Small intestine (tissue), 7 donors: ENCODE data around the gene UMODL1. TPM values are rescaled to one million over a fixed set of nuclear protein-coding genes. Genes with fewer than 3 reads are reported as not detected.

Source experiments
- DNase-seq, 2 donors: peaks; one replicate each; pipeline versions ENCODE4 v3.0.0 to v3.0.0-alpha.2; 2013
- FAIRE-seq: peaks from 2 replicates; lab custom pipeline; 2012; peaks lifted over from hg19 to GRCh38; lab: Jason Lieb, UNC
- H3K27ac ChIP-seq, 3 donors: one replicate each; pipeline ENCODE4 v1.5.1; 2013; ENCODE audit warnings: low read length in 2 of 3, mild to moderate bottlenecking in 2 of 3, control low read depth in 1 of 3, inconsistent platforms in 1 of 3, low read depth in 1 of 3, moderate library complexity in 1 of 3
- H3K27me3 ChIP-seq, 3 donors: one replicate each; pipeline ENCODE4 v1.6.1; 2013; ENCODE audit warnings: low read length in 3 of 3, inconsistent platforms in 1 of 3; ENCODE audit not compliant: control insufficient read depth in 3 of 3, insufficient read depth in 3 of 3
- H3K36me3 ChIP-seq, 3 donors: one replicate each; pipeline ENCODE4 v1.6.1; 2013; ENCODE audit warnings: low read length in 3 of 3, inconsistent platforms in 1 of 3, low read depth in 1 of 3, mild to moderate bottlenecking in 1 of 3, moderate library complexity in 1 of 3; ENCODE audit not compliant: control insufficient read depth in 3 of 3, insufficient read depth in 2 of 3
- H3K4me1 ChIP-seq, 3 donors: one replicate each; pipeline ENCODE4 v1.6.1; 2013; ENCODE audit warnings: low read length in 2 of 3, inconsistent platforms in 1 of 3, low read depth in 1 of 3, mild to moderate bottlenecking in 1 of 3, moderate library complexity in 1 of 3; ENCODE audit not compliant: control insufficient read depth in 3 of 3, insufficient read depth in 2 of 3
- H3K4me3 ChIP-seq, 3 donors: one replicate each; pipeline ENCODE4 v1.5.1; 2013; ENCODE audit warnings: low read length in 3 of 3, control low read depth in 1 of 3, inconsistent platforms in 1 of 3, low read depth in 1 of 3, mild to moderate bottlenecking in 1 of 3, moderate library complexity in 1 of 3
- H3K9me3 ChIP-seq, 2 donors: one replicate each; pipeline ENCODE4 v1.6.1; 2013; ENCODE audit warnings: low read depth in 1 of 2, low read length in 1 of 2; ENCODE audit not compliant: control insufficient read depth in 2 of 2, insufficient read depth in 1 of 2
- WGBS, 3 donors: extraction: QIAGEN DNeasy Blood & Tissue Kit; methylation state at CpG; one replicate each; pipeline ENCODE4 v1.1.7; 2013; 5-methylcytosine and 5-hydroxymethylcytosine counted together
- polyA plus RNA-seq, 4 donors: library from polyadenylated mRNA; stranded (reverse) in 3 of 4; unstranded in 1 of 4; fragments of 200-250 nt in 3 of 4; fragments of 120-200 nt in 1 of 4; gene quantifications; one replicate each; pipeline versions ENCODE4 v1.2.1 to v1.2.3, GENCODE V29; 2013
- donor health status: healthy with polysubstance abuse.
- donor health status: control.
- donor health status: control.
- donor health status: Bipolar disorder and iron deficiency.
- donor health status: healthy.

Gene UMODL1
- polyA plus RNA-seq, 4 donors, result 0.43 to 0.67 (median 0.44) TPM; not detected in 1

DNA sequence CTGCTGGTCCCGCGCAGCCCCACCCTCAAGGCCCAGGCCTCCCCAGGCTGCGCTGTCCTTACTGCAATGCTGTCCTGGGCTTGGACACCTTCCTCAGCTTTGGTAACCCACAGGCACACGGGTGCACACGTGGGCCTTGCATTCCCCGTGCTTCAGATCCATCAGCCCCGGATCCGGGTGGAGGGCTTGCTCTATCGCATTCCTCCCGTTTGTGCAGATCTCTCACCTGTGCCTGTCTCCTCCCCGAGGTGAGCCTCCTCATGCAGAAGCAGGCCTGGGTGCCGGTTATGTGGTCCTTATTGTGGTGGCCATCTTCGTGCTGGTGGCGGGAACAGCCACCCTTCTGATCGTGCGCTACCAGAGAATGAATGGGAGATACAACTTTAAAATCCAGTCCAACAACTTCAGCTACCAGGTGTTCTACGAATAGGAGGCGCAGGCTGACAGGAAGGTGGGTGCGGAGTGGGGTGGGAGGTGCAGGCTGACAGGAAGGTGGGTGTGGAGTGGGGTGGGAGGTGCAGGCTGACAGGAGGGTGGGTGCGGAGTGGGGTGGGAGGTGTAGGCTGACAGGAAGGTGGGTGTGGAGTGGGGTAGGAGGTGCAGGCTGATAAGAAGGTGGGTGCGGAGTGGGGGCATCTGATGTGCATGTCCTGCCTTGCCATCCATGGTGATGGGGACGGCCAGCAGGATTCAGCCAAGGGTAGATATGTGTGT lies 66.2 kb downstream of the UMODL1 start:
- WGBS, 3 donors, result 81 to 85% (median 85%) methylated on average over 22 of the region's 22 CpGs
- H3K27ac ChIP-seq, result no peak overlapping the region
- H3K4me1 ChIP-seq, result no peaks in the 10 kb centered on the region
- no peak for FAIRE-seq
- H3K27me3 ChIP-seq, result peaks cover 0 to 2% (median 0%) of the 10 kb centered on the region in 3 donors
- H3K4me3 ChIP-seq, result no peak overlapping the region
- H3K36me3 ChIP-seq, result no peaks in the 10 kb centered on the region
- DNase-seq, result no peak
- H3K9me3 ChIP-seq, result no peaks in the 10 kb centered on the region

DNA sequence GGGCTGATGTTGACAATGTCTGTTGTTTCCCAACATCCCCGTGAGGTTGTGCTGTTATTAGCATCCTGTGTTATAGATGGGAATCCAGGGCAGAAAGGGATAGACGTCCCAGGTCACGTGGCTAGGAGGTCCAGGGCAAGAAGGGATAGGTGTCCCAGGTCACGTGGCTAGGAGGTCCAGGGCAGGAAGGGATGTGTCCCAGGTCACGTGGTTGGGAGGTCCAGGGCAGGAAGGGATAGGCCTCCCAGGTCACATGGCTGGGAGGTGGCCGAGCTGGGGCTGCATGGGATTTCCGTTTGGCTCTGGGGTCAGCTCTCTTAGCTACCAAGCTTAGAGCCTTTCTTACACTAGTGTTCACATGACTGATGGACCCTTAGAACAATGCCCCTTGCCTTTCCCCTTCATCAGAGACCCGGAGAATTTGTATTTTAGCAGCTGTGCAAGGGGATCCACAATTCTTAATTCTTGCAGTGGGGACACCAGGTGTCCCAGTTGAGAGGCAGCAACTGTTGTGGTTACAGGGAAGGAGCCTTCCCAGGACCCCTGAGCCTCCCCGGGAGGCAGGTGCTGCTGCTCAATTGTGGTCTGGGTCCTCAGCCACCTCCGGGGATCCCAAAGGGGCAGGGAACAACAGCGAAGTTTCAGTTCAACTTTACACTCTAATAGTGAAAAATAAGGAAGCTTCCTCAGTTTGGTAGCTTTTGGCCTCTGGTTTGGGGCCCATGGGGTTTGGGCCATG lies 69.2 kb downstream of the UMODL1 start:
- 73 to 82% (median 78%) methylated on average over 11 of the region's 11 CpGs for WGBS, 3 donors
- no peaks in the 10 kb centered on the region for H3K36me3 ChIP-seq
- no peaks in the 10 kb centered on the region for H3K9me3 ChIP-seq
- H3K4me3 ChIP-seq, result no peak overlapping the region
- H3K27me3 ChIP-seq, result peaks cover 0 to 2% (median 0%) of the 10 kb centered on the region in 3 donors
- no peak for FAIRE-seq
- no peaks in the 10 kb centered on the region for H3K4me1 ChIP-seq
- no peak for DNase-seq
- no peak overlapping the region for H3K27ac ChIP-seq

DNA sequence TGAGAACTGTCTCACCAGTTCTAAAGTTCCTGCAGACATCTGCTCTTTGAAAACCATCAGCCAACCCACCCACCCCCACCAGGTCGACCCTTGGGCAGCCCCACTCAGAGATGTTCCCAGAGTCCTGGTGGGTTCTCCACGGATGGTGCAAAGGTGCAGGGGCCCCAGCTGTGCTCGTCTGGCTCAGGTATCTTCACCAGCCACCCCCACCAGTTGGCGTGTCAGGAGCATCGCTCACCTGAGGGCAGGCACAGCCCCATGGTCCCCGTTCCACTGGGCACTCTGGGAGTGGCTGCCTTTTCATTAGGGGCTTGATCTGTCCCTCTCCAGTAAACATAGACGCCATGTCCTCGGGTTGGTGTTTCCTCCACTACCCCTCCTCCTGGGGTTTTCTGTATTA lies 70.5 kb downstream of the UMODL1 start:
- FAIRE-seq, result no peak
- DNase-seq, result no peak
- H3K4me1 ChIP-seq, result no peaks in the 10 kb centered on the region

DNA sequence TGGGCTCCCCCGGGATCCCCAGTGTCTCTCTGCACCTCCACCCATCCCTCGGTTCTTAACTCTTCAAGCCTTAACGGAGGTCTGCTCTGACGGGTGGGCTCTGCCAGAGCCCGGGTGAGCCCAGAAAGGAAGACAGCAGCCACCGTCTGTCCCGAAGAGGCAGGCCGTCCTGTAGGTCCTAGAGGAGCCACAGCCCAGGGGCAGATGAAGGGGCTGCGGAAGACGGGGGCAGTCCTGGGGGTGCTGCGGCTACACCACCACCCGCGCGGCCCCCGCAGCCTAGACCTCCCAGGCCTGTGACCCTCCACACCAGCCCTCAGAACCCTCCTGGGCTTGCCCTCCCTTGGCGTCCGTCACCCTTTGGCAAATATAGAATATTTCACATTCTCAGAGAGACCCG lies 71.0 kb downstream of the UMODL1 start:
- Histone ChIP-seq H3K27ac (no peak overlapping the region), H3K4me3 (no peak overlapping the region), H3K36me3 (no peaks in the 10 kb centered on the region), H3K9me3 (no peaks in the 10 kb centered on the region), H3K27me3 (peaks cover 0 to 2% (median 0%) of the 10 kb centered on the region in 3 donors), H3K4me1 (no peaks in the 10 kb centered on the region)
- FAIRE-seq, result no peak
- WGBS, 3 donors, result 82 to 93% (median 86%) methylated on average over 18 of the region's 18 CpGs
- no peak for DNase-seq

More for the DNA sequence above, 70.5 kb downstream of the UMODL1 start:
- no peak overlapping the region for H3K4me3 ChIP-seq
- no peaks in the 10 kb centered on the region for H3K9me3 ChIP-seq
- H3K36me3 ChIP-seq, result no peaks in the 10 kb centered on the region
- WGBS, 3 donors, result 70 to 79% (median 72%) methylated on average over 8 of the region's 8 CpGs
- peaks cover 0 to 2% (median 0%) of the 10 kb centered on the region in 3 donors for H3K27me3 ChIP-seq
- no peak overlapping the region for H3K27ac ChIP-seq

DNA sequence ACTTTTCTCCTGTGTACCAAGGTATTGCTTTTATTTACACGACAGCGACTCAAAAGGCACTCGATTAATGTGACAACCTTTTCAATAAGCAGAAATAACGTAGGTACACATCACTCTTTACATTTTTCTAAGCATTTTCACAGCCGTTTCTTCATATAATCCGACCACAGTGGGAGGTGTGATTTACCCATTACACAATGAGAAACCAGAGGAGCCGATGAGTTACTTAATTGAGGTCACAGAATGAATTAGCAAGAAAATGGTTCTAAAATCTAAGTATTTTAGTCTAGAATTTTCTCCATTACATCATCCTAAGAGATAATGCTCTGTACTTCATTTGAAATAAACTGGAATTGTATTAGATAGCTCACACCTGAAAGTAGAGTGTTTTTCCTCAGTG lies 71.5 kb downstream of the UMODL1 start:
- Histone ChIP-seq H3K4me1 (no peaks in the 10 kb centered on the region), H3K36me3 (no peaks in the 10 kb centered on the region), H3K4me3 (no peak overlapping the region), H3K27me3 (peaks cover 0 to 2% (median 0%) of the 10 kb centered on the region in 3 donors), H3K27ac (no peak overlapping the region), H3K9me3 (no peaks in the 10 kb centered on the region)
- FAIRE-seq (no peak), DNase-seq (no peak)
- 69 to 82% (median 82%) methylated on average over 7 of the region's 7 CpGs for WGBS, 3 donors

DNA sequence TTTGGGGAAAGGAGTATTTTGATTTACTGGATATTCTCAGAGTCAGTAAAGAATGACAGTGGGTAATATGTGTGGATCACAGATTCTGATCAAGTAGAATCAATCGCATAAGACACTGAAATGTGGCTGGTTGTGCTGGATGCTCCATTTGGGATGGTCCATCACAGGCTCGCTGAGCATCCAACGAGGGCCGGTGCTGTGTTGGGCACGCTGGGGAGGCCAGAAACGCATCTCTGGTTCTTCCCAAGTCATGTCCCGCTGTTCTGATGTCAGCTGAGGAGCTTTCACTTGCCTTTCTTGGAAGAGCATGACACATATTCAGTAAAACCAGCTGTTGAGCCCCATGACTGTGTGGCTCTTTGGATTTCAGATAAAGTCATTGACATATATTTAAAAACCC lies 72.0 kb downstream of the UMODL1 start:
- DNase-seq, result no peak
- no peaks in the 10 kb centered on the region for H3K36me3 ChIP-seq
- 87 to 90% (median 89%) methylated on average over 7 of the region's 7 CpGs for WGBS, 3 donors
- H3K9me3 ChIP-seq, result no peaks in the 10 kb centered on the region
- H3K4me3 ChIP-seq, result no peak overlapping the region
- H3K27me3 ChIP-seq, result peaks cover 0 to 2% (median 0%) of the 10 kb centered on the region in 3 donors
- no peak overlapping the region for H3K27ac ChIP-seq
- no peak for FAIRE-seq
- H3K4me1 ChIP-seq, result no peaks in the 10 kb centered on the region

DNA sequence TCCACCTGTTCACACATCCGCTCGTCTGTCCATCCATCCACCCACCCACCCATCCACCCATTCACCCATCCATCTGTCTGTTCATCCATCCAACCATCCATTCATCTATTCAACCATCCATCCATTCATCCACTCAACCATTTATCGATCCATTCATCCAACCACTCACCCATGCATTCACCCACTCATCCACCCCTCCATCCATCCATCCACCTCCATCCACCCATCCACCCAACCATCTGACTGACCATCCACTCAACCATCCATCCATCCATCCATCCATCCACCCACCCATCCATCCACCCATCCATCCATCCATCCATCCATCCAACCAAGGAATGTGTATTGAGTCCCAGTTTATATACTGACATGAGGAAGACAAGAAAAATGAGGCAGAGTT lies 73.1 kb downstream of the UMODL1 start:
- Histone ChIP-seq H3K4me1 (no peaks in the 10 kb centered on the region), H3K4me3 (no peak overlapping the region), H3K27ac (no peak overlapping the region), H3K9me3 (no peaks in the 10 kb centered on the region), H3K36me3 (no peaks in the 10 kb centered on the region), H3K27me3 (peaks cover 0 to 2% (median 0%) of the 10 kb centered on the region in 3 donors)
- DNase-seq (no peak), FAIRE-seq (no peak)
- WGBS, 3 donors, result 96 to 100% (median 97%) methylated on average over 3 of the region's 3 CpGs

DNA sequence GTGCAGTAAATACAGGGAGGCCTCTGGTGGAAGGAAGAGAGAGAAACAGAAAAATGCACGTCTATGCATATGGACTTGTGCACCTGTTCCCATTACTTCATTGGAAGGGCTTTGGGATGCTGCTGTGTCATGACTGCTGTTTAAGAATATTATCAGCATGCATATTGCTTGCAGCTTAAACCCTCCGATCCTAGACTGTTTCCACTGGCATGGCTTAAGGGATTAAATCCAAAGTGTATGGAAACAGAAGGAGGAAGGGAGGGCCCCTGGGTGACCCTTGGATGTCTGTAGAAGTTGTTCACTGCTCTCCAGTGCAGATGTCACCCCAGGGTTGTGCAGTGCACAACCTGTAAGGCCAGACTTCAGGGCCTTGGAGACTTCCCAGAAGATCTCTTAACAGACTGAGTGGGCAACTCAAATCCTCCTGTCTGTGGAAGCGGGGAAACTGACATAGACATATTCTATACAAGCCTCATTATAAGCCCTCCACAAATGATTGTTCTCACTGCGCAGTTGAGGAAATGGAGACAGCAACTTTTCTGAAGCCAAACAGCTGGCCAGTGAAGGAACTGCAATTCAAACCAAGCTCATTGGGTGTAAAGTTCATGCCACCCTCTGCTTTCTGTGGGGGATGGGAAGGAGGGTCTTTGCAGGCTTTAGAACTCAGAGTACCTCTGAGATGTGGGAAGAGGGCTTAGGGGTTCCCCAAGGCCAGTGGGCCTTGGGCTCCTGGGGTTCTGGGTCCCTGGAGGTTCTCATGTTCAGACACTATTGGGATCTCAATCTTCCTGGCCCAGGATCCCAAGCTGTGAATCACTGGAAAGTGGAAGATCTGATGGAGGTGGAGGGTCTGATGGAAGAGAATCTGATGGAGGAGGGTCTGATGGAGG lies 73.8 kb downstream of the UMODL1 start:
- Histone ChIP-seq H3K27me3 (peaks cover 0 to 2% (median 0%) of the 10 kb centered on the region in 3 donors), H3K27ac (no peak overlapping the region), H3K4me1 (no peaks in the 10 kb centered on the region), H3K9me3 (no peaks in the 10 kb centered on the region), H3K4me3 (no peak overlapping the region), H3K36me3 (no peaks in the 10 kb centered on the region)
- FAIRE-seq, result no peak
- WGBS, 3 donors, result 61 to 73% (median 67%) methylated on average over 4 of the region's 4 CpGs
- DNase-seq, result peak; percentile 36 to 52
